HG03103 (cell line): Measurements from ENCODE around the gene TEX22.
A peak's percentile ranks its signal among the peaks of the same experiment; 100 is the strongest.

Experiments
- ATAC-seq: cut with Tn5 transposase; IDR thresholded peaks from one replicate; pipeline ENCODE4 v1.9.1; 2021; ENCODE audit warnings: low read depth; ENCODE audit not compliant: unreplicated experiment

The TEX22 gene

DNA sequence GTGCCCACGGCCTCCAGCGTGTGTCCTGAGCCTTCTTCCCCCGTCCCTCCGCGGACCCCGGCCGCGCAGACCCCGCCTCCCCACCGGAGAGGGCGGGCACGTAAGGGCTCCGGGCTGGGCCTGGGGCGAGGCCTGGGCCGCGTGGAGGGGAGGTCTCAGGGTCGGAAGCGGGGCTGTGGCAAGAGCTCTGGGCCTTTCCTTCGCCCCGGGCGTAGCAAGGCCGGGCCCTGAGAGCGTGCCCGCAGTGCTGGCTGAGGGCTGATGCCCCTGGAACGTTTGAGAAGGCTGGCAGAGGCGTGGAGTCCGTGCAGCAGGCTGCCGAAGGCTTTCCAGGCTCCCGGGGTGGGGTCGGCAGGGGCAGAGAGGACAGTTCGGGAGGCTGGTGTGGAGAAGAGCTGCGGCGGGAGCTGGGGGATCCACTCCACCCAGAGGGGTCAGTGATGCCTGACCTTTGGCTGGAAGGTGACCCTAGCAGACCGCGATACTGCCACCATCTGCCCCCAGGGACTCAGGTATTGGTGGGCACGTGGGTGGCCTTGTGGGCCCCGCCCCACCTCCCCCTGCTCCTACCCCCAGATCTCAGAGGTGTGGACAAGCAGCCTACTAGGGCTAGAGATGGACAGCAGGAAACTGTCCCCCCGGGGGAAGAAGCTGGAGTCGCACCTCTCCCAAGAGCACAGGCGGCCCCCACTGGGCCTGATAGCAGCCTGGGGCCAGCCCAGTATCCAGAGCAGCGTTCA, 558 bp downstream of the TEX22 start:
- peak; percentile 29 for ATAC-seq

DNA sequence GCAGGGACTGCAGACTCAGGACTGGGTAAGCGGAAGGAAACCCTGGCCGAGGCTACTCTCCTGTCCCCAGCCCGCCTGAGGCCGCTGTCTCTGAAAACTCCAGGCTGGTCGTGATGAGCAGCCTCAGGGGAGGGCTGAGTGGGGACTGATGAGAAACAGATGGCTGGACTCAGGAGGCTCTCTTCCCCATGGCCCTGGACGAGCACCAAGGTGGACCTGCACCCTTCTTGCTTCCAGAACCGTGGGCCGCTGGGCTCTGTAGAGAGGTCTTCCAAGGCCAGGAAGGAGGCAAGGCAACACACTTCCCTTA, 1.1 kb downstream of the TEX22 start:
- ATAC-seq = no peak

DNA sequence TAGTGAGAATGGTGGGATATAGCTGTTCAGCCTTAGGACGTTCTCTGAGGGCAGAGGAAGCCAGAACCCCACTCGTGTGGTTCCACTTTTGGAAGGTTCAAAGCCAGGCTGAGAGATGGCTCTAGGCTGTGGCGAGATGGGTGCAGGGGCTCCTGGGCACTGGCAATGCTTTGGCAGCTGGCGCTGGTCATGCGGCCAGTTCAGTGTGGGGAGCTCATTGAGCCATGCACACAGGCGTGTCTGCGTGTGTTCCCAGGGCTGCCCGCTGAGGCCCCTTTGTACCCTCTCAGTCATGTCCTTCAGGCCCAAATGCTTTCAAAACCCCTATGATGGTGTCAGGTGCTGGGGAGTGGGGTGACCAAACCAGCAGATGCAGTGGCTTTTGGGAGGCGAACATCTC, 1.7 kb downstream of the TEX22 start:
- ATAC-seq = no peak

DNA sequence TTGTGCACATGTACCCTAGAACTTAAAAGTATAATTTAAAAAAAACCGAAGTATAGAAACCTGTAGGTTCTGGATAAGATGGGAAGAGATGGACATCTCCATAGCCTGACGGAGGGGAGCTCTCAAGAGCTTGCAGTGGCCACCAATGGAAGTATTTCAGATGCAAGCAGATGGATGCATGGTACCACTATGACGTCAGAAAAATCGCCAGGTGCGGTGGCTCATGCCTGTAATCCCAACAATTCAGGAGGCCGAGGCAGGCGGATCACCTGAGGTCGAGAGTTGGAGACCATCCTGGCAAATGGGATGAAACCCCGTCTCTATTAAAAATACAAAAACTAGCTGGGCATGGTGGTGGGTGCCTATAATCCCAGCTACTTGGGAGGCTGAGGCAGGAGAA, 3.4 kb downstream of the TEX22 start:
- ATAC-seq = no peak

DNA sequence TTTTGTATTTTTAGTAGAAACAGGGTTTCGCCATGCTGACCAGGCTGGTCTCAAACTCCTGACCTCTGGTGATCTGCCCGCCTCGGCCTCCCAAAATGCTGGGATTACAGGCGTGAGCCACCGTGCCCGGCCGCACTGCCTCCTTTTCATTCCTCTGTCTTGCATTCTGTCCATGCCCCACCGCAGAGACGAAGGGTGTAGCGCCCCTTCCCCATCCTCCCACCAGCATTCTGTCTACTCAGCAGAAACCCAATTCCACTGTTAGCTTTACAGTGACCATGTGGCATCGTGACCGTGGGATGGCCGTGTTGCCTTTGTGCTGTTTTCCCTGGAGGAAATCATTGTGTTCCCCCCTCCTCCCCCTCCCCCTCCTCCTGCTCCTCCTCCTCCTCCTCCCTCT, 10.3 kb downstream of the TEX22 start:
- no peak for ATAC-seq

DNA sequence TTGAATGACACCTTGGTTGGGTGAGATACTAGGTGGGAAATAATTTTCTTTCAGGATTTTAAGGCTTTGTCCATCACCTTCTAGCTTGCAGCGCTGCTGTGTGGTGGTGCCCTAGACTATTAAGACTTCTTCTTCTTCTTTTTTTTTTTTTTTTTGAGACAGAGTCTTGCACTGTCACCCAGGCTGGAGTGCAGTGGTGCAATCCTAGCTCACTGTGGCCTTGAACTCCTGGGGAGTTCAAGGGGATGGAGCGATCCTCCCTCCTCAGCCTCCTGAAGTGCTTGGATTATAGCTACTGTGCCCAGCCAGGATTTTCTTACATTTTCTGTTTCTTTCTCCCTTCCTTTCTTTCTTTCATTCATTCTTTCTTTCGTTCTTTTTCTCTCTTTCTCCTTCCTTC, 11.0 kb downstream of the TEX22 start:
- ATAC-seq = no peak

DNA sequence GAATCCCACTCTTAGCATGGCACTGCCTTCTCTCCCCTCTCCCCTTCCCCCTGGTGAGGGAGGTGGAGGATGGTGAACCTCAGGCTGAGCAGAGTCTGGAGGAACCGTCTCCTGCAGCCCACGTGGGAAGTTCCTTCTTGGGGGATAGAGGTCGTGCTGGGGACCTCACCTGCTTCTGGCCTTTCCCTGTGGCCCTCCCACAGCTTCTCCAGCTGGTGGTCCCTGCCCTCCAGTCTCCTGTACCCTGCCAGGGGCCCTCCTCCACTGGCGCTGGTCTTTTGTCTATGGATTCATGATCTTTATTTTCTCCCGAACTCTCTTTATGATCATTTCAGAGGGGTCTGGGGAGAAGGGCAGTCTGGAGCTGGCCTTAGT, 12.3 kb downstream of the TEX22 start:
- ATAC-seq = no peak

DNA sequence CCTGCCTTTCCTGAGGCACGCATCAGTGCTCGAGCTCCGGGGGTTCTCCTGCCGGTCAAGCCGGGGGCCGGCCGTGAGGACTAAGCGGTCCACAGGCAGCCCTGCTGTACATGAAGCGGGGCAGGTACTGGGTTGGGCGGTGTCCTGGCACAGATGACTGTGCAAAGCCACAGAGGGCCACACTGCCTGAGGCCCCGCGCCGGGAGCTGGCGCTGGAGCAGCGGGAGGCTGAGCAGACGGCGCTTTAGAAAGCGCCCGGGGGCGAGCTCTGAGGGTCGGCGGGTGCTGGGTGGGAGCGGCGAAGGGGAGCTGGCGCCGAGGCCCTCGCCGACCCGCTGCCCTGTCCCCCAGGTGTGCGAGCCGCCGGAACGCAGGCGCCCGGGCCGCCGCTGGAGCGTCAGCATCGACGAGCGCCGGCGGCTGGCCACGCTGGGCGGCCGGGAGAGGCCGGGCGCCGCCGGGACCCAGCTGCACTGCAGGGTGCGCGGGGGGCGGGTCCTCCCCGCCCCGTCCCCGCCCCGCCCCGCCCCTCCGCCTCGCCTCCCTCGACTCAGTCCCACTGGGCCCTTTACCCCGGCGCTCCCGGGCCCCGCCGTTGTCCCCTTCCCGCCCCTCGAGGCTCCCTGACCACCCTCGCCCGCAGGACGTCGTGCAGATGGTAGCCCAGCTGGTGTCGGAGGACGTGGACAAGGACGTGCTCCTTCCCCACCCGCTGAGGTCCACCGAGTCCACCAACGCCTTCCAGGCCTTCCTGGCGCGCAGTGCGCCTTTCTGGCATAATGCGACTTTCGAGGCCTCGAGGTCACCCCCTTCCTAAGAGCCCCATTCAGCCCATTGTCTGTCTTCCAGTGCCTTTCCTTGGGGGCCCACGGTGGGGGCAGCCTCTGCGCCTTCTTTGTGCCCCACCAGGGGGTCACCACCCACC, 12.9 kb downstream of the TEX22 start:
- no peak for ATAC-seq

DNA sequence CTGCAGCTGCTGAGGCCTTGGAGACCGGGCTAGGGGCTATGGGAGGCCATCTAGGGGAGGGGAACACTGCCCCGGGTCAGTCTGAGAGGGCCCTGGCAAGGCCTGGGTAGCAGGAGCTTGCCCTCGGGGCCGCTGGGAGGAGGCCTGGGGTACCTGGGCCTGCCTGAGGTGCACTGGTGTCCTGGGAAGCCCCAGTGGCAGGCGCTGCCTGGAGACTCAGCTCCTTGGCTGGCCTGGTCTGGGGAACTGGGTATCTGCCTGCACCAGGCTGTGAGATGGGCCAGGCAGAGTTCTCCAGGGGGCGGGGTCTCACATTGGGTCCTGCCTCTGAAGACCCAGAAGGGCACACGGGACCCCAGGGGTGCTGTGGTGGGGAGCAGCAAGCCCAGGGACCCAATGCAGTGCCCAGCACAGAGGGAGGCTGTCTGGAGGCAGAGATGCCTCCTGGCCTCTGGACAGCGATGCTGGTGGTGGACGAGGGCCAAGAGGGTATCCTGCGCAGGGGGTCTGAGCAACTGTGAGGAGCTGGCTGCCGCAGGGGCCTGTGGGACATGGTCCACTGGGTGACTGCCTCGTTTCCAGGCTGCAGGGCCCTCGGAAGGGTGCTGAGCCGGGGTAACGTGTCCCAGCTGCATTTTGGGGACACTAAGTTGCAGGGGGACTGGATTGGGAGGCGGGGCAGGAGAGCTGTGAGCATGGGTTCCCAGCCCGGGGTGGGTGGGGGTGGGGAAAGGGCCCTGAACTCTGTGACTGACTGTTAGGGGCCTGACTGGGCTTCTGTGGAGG, 13.8 kb downstream of the TEX22 start:
- no peak for ATAC-seq

DNA sequence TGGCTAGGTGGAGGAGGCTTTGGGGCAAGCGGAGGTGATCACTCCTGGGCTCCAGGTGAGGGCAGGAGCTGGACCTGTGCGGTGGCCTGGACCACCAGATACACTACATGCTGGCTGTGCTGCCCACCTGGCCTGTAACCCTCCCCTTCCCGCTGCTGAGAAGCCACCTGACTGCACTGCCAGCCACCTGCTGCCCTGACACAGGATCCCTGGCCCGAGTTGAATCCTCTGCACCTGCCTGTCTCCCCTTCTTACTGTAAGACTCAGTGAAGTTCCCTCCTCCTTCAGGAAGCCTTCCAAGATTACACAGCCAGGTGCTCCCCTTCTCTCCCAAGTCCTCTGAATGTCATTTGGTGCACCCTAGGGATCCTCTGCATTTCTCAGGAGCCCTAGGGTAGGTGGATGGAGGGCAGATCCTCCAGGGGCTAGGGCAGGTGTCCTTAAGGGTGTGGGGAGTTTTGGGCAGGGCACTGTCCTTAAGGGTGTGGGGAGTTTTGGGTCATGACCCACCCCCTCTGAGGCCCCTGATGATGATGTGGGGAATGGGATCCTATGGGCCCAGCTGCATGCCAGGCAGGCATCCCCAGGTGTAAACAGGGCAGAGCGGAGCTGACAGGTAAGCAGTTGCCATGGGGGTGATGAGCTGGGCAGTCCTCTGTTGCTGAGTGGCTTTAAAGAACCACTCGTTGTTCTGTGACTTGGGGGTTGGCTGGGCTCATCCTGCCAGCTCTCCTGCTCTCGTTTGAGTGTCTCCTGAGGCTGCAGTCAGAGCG, 14.6 kb downstream of the TEX22 start:
- ATAC-seq = no peak

DNA sequence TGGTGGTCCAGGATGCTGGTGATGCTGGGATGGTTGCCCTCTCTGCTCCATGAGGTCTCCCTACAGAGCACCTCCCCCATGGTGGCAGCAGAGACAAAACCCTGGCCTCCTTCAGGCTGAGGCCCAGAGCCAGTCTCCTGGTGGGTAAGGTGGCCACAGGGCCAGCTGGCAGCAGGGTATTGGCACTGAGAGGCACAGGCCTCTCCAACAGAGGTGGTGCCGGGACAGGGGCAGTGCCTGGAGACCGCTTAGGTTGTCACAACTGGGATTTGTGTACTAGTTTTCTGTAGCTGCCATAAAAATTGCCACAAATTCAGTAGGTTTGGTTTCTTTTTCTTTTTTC, 15.2 kb downstream of the TEX22 start:
- ATAC-seq = no peak

DNA sequence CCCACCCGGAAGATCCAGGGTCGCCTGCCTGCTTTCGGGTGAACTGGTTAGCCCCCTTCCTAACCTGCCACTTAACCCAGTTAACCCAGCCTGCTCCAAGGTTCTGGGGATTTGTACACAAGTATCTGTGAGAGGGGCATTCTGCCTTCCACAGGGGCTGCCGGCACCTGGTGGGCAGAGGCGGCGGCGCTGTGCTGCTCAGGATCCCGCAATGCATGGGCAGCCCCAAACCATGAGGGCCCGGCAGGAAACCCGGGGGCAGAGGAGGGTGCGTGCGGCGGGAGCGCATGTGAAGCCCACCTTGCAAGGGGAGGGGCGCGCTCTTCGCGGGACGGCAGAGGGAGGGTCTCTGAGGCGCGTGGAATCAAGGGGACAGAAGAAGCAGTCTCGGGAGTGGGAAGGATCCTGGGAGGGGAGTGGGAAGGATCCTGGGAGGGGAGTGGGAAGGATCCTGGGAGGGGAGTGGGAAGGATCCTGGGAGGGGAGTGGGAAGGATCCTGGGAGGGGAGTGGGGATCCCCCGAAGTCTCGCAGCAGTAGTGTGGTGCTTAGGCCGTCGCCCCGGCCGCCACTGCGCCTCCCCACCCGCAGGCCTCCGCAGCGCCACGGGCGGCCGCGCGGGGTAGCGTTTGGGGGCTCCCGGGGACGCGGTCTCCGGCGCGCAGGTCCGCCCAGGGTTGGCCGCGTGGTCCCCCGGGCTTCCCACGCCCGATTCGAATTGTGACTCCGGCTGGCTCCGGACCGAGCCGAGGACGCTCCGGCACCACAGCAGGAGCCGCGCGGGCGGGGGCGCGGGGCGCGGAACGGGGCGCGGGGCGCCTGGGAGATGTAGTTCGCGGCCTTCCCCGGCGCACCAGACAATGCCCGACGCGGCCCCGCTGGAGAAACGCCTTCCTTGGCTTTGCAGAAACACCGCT, 16.4 kb downstream of the TEX22 start:
- no peak for ATAC-seq

DNA sequence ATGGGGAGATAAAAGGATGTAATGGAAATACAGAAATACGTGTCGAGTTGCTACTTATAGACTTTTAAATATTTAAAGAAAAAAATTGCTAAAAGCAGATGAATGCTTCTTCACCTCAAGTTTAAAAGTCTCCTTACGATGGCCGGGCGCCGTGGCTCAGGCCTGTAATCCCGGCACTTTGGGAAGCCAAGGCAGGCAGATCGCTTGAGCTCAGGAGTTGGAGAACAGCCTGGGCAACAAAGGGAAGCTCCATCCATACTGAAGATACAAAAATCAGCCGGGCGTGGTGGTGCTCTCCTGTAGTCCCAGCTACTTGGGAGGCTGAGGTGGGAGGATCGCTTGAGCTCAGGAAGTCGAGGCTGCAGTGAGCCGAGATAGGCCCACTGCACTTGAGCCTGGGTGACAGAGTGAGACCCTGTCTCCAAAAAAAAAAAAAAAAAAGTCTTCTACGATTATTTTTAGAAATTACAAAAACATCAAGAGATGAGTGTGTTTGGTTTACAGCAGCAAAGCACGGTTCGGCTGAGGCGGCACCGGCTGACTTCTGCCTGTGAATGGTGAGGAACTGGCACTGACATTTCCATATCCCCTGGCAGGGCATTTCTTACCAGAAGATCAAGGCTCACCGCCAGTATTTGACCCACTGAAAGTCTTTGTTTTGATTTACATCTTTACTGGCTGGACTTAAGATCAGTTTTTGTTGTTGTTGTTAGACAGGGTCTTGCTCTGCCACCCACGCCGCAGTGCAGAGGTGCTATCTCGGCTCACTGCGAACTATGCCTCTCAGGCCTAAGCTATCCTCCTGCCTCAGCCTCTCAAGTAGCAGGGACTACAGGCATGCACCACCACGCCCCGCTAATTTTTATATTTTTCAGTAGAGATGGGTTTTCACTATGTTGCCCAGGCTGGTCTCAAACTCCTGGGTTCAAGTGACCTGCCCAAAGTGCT, 17.4 kb downstream of the TEX22 start:
- no peak for ATAC-seq

DNA sequence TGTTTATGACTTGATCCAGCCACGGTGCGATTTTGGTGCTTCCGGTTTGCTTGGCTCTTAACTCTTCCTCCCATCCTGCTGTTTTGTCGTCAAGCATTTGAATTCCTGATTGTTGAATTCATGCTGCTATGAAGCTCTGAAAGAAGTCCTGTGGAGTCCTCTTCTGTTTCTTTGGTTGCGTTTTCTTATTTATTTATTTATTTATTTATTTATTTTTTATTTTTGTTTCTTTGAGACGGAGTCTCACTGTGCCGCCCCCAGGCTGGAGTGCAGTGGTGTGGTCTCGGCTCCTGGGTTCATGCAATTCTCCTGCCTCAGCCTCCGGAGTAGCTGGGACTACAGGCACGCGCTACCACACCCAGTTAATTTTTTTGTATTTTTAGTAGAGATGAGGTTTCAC, 18.3 kb downstream of the TEX22 start:
- no peak for ATAC-seq

DNA sequence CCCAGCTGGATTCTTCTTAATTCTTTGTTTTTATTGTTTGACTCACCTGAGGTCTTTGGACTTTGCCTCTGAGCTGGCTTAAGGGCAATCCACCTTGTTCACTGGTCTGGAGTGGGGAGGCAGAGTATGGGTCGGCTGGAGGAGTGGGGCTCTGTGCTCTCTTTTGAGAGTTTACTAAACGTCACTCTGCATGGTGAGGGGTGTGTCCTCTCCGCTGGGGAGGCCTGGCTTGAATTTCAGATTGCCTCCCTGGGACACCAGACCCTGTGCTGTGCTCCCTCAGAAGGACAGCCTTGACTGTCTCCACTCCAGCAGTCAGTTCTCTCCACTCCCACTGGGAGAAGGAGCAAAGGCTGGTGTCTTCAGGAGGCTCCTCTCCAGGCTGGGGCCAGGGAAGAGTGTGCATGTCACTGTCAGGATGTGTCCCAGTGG, 19.4 kb downstream of the TEX22 start:
- ATAC-seq = no peak

DNA sequence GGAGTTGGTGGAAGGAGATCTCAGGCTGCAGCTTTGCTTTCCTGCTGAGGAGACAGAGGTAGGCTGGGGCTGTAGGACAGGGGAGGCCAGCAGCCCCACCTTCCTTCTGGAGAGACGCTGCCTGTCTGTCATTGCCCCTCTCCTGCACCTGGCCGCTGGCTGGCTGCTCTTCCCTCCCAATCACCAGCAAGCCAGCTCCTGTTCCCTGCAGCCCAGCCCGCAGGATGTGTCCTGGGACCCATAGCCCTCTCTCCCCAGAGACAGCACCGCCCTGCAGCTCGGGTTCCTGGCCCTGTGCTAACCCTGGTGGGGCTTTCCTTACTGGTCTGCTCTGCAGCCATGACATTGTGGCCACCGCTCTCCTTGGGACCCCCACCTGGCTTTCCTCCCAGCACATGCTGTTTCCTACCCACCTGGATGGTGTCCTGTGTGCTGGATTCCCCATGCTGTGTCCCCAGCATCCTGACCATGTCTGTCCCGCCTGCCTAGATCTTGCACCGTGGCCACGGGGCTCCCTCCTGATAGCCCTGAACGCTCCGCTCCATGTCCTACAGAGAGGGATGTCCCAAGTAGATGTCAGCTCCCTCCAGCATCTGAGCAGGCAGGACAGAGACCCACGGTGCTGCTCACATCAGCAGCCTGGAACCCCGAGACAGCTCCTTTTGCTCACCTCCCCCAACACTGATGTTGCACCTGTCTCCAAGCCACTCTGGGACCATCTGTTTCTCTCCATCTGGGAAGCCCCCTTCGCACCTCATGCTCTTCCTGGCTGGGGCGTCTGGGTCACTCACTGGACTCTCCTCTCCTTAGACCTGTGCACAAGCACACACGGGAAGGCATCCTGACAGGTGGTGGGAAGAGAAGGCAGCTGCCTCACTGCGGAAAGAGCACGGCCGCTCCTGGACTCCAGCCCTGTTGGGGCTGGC, 20.2 kb downstream of the TEX22 start:
- no peak for ATAC-seq
